HG03139 (cell line): ENCODE data around the gene TAS2R42.
A peak's percentile ranks its signal among the peaks of the same experiment; 100 is the strongest.

Source experiments
- ATAC-seq: cut with Tn5 transposase; IDR thresholded peaks from one replicate; pipeline ENCODE4 v1.9.1; 2021; ENCODE audit not compliant: unreplicated experiment

The TAS2R42 gene, protein sequence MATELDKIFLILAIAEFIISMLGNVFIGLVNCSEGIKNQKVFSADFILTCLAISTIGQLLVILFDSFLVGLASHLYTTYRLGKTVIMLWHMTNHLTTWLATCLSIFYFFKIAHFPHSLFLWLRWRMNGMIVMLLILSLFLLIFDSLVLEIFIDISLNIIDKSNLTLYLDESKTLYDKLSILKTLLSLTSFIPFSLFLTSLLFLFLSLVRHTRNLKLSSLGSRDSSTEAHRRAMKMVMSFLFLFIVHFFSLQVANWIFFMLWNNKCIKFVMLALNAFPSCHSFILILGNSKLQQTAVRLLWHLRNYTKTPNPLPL

DNA sequence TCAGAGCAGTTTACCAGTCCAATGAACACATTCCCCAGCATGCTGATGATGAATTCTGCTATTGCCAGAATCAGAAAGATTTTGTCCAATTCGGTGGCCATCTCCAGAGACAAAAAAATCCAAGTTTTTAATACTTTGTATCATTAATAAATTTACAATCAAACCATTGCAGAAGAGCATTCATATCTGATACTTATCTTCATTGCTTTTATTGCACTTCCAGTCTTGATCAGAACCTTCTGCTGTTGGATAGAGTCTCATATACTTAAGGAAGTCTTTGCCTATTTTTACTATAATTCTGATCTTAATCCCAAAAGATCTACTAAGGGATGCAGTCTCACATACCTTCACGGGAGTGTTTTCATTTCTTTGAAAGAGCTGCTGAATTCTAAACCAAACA lies at the start of gene TAS2R42:
TAS2R42 (minus strand) TSS at position 101 of the 400 bp plus-strand sequence; CDS start at position 101, 0 bp downstream.
- ATAC-seq: no peak

DNA sequence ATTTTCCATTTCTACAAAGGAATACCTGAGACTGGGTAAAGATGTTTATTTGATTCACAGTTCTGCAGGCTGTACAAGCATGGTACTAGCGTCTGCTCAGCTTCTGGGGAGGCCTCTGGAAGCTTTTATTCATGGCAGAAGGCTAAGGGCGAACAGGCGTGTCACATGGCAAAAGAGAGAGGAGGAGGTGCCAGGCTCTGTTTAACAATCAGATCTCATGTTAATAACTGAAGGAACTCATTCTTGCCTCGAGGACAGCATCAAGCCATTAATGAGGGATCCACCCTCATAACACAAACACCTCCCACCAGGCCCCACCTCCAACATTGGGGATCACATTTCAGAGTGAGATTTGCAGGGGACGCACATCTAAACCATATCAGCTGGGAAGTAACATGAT lies 46.8 kb upstream of the TAS2R42 start:
- ATAC-seq: no peak

DNA sequence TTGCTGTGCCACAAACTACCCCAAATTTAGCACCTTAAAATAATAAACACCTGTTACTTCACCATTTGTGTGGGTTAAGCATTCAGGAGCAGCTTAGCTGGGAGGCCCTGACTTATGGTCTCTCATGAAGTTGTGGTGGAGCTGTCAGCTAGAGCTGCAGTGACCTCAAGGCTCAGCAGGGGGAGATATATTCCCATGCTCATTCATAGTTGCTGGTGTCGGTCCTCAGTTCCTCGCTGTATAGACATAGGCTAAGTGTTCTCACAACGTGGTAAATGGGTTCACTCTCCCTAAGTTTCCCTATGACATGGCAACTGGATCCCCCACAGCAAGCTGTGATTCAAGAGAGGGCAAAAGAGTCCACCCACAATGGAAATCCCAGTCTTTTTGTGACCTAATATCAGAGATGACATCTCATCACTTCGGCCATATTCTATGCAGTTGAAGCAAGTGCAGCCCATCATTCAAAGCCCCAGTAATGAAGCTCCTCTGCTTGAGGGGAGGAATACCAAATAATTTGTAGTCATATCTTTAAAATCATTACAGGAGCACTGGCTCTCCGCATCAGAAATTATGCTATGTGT lies 41.7 kb upstream of the TAS2R42 start:
- no peak for ATAC-seq

DNA sequence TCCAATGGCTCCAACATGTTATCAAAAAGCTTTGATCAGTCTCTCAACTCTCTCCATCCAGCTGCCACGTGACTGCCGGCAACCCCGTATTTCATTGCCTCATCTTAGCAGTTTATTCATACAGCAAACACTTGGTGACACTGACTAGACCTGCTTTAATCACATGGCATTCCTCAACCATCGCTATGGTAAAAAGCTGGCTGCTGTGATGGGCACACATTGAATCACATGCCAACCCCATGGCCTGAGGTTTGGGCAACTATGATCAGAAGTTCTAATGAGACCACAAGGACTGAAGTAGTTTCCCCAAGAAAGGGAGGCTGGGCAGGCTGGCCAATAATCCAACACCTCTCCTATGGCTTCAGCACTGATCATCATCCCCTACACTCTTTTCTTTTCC lies 40.6 kb upstream of the TAS2R42 start:
- ATAC-seq: no peak

DNA sequence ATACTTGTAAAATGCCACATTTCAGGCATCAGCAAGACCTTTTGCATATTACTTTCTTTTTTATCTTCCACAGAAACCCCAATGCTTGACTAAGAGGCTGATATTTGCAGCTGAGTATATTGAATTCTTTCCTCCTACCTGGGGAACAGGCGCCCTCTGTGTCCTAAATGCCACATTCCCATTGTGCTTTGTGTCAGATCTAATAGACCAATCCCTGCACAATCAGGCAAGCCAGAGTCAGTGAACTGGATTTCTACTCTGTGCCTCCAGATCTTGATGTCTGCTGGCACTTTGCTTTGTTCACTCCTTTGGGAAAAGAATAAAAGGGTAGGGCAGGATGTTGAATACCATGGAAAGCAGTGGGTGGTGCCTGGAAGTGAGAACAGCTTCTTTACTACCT lies 22.4 kb upstream of the TAS2R42 start:
- ATAC-seq: no peak

DNA sequence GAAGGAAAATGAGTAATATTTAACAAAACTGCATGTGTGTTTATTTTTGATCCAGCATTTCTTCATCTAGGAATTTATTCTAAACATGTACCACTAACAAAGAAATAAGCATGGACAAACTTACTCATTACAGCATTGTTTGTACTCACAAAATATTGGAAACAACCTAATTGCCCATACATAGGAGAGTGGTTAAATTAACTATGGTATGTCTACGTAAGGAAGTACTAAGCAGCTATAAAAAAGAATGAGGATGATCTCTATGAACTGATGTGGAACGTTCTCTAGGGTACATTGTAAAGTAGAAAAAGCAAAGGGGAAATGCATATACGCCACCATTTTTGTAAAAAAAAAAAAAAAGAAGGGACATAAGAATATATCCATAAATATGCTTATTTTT lies 17.4 kb upstream of the TAS2R42 start:
- no peak for ATAC-seq

DNA sequence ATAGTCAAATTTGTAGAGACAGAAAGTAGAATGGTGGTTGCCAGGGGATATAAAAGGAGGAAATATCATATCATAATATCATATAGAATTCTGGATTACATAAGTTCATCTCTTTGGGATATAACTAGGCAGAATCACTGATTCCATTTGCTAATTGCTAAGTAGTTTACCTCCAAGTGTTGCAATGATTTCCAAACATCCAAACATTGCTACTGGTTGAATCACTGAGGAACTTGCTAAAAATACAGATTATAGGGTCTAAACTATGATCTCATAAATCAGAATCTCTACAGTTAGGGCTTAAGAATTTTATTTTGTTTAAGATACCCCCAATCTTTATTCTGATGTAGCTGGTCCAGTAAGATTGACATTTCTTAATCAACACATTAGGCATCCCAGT lies 16.1 kb upstream of the TAS2R42 start:
- ATAC-seq: no peak

DNA sequence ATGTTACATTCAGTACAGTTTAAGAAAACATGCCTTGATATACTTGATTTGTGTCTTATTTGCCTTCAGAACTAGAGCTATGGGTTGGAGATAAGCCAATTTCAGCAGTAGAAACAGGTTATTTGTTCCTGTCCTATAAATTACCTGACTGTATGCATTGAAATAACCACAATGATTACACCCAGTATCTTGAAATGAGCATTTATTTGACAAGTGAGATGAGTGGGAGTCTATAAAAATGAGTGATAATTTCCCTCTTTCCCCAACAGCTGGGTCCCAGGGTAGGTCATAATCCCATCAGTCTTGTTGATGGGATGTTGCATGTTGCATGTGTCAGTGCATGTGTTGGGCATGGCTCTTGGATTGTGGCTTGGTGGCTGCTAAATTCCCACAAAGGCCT lies 3.7 kb downstream of the TAS2R42 start:
- ATAC-seq: no peak

DNA sequence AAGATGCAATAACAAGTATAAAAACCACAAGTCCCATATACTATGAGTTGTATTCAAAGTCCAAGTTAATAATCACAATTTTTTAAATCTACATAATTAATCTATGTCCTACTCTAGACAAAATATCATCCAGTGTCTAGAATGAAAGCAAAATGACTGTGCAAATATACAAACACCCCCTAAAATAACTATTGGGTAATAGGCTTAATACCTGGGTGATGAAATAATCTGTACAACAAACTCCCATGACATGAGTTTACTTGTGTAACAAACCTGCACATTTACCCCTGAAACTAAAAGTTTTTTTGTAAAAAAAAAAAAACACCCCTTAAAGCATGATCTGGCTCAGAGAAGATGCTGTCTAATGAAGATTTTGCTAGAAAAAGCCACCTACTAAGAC lies 4.2 kb downstream of the TAS2R42 start:
- no peak for ATAC-seq

DNA sequence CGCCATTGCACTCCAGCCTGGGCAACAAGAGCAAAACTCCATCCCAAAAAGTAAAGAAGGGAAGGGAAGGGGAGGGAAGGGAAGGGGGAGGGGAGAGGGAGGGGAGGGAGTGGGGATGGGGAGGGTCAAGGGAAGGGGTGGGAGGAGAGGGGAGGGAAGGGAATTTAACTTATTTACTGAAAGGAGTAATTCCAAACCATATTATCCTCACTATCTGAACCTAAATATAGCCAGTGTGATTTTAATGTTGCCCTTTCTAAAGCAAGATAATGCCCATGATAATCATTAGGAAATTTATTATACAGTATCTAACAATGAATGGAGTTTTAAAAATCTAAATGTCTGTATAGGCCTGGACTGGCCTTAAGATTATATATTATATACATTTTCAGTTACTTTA lies 8.5 kb downstream of the TAS2R42 start:
- ATAC-seq: no peak

DNA sequence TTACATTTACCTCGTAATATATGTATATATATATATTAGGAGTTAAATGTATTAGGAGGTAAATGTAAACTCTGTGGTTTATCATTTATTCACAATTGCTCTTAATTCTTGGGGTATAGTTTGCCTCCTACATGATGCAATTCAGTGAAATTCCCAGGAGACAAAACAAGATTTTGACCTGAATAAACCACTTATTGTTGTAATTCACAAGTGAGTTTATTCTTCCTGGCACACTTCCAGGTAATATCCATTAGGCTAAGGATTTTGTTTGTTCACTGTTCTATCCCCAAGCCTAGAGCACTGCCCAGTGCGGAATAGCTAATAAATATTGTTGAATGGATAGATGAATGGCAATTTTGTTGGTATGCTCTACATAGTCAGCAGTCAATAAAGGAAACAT lies 12.7 kb downstream of the TAS2R42 start:
- ATAC-seq: no peak

DNA sequence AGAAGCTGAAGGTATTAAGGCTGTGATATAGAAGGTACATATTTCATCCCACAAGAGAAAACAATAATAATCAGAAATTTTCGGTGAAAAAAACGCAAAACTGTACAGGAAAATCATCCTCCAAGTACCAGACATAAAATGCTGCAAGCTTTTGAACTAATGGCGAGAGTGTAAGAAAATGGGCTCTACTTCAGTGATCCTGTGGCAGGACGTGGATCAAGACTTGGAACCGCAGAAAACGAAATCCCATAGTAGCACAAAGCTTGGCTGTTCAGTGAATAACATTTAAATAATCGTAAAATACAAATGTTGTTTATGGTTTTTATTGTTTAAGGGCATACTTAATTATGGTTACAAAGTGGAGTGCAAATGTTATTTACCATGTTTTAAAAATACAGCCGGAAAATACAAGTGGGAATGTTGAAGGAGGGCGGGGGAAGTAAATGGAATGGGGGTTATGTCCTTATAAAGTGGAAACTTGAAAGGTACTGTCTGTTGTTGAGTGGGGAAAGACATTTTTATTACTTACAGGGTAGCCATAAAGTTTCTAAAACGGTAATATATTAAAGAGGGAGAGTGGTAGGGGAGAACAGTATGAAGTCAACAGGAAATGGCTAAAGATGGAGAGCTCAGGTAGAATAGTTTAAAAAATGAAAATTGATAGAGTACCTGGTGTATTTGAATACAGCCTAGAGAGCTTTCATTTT lies 14.6 kb downstream of the TAS2R42 start:
- ATAC-seq: no peak

DNA sequence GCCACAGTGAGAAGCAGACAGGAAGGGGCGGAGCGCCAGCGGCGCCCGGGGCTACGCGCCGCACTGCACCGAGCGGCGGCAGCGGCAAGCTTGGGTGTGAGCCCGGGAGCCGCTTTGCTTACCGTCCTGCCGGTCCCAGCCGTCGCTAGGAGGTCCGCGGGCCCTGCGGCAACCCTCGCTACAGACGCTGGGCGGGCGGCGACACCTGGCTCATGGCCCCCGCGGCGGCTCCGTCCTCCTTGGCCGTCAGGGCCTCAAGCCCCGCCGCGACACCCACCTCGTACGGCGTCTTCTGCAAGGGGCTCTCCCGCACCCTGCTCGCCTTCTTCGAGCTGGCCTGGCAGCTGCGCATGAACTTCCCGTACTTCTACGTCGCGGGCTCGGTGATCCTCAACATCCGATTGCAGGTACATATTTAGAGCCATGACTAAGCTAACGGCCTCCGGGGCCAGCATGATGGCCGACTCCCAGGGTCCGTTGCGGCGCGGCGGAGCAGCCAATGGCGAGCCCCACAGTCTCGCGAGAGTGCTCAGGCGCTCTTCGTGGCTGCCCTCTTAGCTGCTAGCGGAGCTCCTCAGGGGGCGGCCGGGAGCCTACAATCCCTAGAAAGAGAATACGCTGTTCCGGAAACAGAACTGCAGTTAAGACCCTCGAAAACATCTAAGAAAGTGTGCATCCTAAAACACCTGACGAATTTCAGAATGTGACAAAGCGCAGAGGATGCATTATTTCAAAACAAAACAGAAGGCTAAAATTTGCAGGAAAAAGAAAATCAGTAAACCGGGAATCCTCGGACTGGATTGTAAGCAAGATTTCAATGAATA lies 15.4 kb downstream of the TAS2R42 start, which contains the start of gene SMIM10L1:
SMIM10L1 (plus strand) TSS at position 50 of the 824 bp plus-strand sequence; CDS start at position 213, 163 bp downstream.
- peak; percentile 94 for ATAC-seq

DNA sequence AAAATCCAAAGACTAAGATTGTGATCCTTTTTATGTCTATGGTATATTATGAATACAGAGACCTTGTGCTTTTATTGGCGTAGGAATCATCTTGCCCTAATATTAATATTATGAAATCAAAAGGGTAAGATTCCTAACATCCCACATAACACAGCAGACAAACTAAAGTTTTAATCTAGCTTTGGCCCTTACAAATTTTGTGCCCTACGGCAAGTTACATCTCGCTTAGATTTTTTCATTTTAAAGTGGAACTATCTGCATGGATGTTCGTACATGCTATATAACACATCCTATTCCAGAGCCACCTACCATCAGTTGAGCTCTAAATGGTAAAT lies 16.0 kb downstream of the TAS2R42 start:
- ATAC-seq: no peak

DNA sequence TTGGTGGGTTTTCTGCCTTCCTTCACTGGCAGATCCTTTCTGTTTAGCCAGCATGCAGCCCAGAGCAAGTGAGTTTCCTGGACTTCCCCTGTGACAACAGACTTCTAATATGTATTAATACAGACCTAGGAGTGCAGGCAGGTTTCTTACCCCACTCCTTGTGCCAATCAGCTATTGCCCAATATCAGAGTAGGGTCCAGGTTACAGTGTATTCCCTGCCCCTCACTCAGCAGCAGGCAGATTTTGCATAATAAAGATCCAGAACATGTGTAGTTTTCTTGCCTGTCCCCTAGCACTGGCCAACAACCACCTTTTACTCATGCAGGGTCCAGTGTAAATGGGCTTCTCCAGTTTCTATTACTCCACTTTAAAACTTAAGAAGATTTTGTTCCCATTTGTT lies 20.4 kb downstream of the TAS2R42 start:
- ATAC-seq: no peak

DNA sequence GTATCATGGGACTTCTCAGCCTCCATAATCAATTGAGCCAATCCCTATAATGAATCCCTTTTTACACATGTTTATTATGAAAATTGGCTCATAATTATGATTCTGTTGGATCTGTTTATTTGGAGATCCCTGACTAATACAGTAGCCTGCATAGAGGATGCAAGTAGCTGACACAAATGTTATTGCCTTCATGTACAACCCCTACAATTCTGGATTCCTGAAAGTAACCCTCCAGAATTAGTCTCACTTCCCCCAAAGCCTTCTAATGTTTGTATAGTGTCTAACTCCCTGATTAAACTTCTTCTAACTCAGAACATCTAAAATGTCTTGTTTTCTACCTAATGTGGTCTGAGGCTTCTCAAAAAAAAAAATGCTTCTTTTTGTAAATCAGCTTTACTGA lies 22.4 kb downstream of the TAS2R42 start:
- no peak for ATAC-seq

DNA sequence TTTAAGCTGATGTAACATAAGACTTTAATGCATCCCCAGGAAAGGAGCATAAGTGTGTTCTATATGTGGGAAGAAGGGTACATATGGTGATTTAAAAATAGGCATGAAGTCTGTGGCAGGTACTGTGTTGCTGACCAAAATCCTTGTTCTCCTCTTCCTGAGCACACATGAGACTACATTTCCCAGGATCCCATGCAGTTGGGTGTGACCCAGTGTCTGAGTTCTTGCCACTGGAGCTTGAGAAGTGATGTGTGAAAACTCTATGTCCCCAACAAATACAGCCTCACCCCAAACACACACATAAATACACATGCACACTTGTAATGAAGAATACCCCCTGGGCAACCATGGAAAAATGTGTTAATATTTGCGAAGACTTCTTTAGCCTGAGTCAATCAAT lies 24.2 kb downstream of the TAS2R42 start:
- no peak for ATAC-seq

DNA sequence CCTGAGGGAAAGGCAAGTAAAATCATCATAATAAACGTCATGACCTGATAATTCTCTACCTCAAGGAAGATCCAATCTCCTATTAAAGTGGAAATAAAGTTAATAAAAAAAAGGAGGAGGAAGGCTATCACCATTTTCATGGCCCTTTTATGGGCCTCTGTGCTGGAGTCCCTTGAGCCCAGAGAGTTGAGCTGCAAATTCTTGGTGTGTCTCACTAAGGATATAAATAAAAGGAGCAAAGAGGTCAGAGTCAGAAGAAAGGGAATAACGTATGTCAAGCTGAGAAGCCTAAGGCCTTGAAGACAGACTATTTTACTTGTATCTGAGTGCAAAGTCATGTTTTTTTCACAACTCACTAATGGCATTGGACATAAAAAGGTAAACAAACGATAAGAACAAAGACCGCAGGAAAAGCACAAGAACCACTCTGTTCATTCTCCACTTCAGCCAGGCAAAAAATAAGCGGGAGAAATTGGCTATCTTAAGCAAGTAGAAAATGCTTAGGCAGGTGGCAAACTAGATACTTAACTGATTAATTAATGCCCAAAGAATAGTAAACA lies 27.8 kb downstream of the TAS2R42 start:
- no peak for ATAC-seq

DNA sequence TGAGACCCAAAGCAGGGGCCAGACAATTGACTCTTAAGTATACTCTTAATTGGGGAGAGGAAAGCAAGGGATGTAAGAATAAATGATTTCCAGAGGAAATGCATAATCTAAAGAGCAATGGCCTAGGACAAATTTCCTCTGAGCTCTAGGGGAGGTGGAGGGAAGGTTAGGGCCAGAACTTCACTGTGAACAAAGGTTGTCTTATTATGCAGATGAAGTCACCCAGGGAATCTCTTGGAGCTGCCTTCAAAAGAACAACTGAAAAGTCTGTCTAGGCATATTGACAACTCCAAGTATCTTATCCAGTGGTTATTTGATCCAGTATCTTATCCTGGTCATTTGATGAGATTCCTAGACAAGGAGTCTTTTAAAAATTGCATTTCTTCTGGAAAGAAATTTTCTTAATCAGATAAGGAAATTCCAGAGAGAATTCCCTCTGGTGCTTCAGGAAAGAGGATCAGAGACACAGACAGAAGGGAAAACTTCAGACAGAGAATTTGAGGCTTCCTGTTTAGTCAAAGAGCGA lies 32.3 kb downstream of the TAS2R42 start:
- ATAC-seq: no peak

DNA sequence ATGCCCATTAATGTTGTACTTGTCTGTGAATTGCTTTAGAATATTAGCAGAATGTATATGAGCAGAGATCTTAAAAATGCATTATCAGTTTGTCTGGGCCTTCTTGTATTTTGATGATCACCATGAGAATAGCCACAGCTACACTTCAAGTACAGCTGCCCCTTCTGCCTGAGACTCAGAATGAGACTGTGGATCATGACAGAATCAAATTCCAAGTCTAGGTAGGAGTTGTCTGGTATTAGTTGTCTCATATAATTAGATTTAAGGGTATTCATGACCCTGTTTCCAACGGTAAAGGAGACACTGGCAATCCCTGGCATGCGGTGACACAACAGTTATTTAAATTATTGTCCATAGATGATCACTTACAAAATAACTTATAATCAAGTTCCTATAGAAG lies 34.0 kb downstream of the TAS2R42 start:
- no peak for ATAC-seq

DNA sequence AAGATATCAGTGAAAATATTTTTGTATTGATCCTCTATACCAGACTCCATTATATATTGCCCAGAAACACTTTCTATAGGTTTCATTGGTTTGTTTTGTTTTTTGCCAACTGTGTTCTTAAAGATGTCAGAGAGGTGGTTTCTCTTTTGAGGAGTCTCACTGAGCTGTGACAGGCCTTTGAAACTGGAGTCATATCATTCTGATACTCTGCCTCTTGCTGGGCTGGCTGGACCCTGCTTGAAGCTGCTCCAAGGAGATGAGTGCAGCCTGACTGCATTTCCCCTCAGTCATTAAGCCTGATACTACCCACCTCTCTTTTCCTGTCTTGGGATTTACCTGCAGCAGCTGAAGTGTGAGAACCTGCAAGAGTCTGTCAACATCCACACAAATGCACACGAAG lies 35.9 kb downstream of the TAS2R42 start:
- no peak for ATAC-seq
